GM23338 (cell line): ENCODE measurements around the gene XPC. TPM values are rescaled to one million over a fixed set of nuclear protein-coding genes. Genes with fewer than 3 reads are reported as not detected.

Experiments
- ATAC-seq: fragments of 200-7000 bp; cut with Tn5 transposase; 3 replicates; pipeline ENCODE4 v1.9.1; 2020
- DNase-seq: peaks from one replicate; pipeline ENCODE4 v3.0.0-alpha.2; 2015; ENCODE audit warnings: low spot score
- H2AFZ ChIP-seq: fragments of 200-600 bp; sonication (generic); 2 replicates; pipeline ENCODE4 v1.8.0; 2016; ENCODE audit warnings: antibody characterized with exemption, mild to moderate bottlenecking, moderate library complexity
- H3F3A ChIP-seq: fragments of 200-600 bp; sonication (generic); replicated peaks from 2 replicates; pipeline ENCODE4 v1.8.0; 2017; ENCODE audit warnings: antibody characterized with exemption, mixed run types, low read depth
- H3K27ac ChIP-seq: fragments of 200-600 bp; sonication (generic); 2 replicates; pipeline ENCODE4 v1.6.1; 2016; ENCODE audit warnings: low read depth
- H3K27me3 ChIP-seq: fragments of 200-600 bp; sonication (generic); 2 replicates; pipeline ENCODE4 v1.8.0; 2016; ENCODE audit warnings: mild to moderate bottlenecking, mixed run types, moderate library complexity; ENCODE audit not compliant: insufficient read depth
- H3K36me3 ChIP-seq: fragments of 200-600 bp; sonication (generic); 2 replicates; pipeline ENCODE4 v1.8.0; 2016; ENCODE audit warnings: mild to moderate bottlenecking; ENCODE audit not compliant: insufficient read depth
- H3K4me1 ChIP-seq: fragments of 200-600 bp; sonication (generic); 2 replicates; pipeline ENCODE4 v1.8.0; 2016; ENCODE audit warnings: mild to moderate bottlenecking, moderate library complexity; ENCODE audit not compliant: insufficient read depth
- H3K4me2 ChIP-seq: fragments of 200-600 bp; sonication (generic); 2 replicates; pipeline ENCODE4 v1.7.1; 2017; ENCODE audit warnings: mixed run types
- H3K4me3 ChIP-seq: fragments of 200-600 bp; sonication (generic); 2 replicates; pipeline ENCODE4 v1.6.1; 2016; ENCODE audit warnings: mixed run types
- H3K79me2 ChIP-seq: fragments of 200-600 bp; sonication (generic); replicated peaks from 2 replicates; pipeline ENCODE4 v1.8.0; 2017; ENCODE audit warnings: mild to moderate bottlenecking; ENCODE audit not compliant: insufficient read depth
- H3K9me2 ChIP-seq: fragments of 200-600 bp; sonication (generic); 2 replicates; pipeline ENCODE4 v1.8.0; 2017; ENCODE audit not compliant: insufficient read depth
- H4K20me1 ChIP-seq: fragments of 200-600 bp; sonication (generic); replicated peaks from 2 replicates; pipeline ENCODE4 v1.8.0; 2017; ENCODE audit warnings: mild to moderate bottlenecking; ENCODE audit not compliant: insufficient read depth
- H3K27ac Mint-ChIP-seq: 2 replicates; pipeline ENCODE4 v1.8.0; 2020; ENCODE audit warnings: inconsistent platforms, mild to moderate bottlenecking, moderate library complexity, mixed read lengths
- H3K27me3 Mint-ChIP-seq: 3 replicates; pipeline ENCODE4 v1.8.0; 2022; ENCODE audit warnings: low read depth, mild to moderate bottlenecking, moderate library complexity, mixed read lengths, inconsistent platforms; ENCODE audit not compliant: insufficient read depth, poor library complexity
- H3K36me3 Mint-ChIP-seq: 3 replicates; pipeline ENCODE4 v1.8.0; 2021; ENCODE audit warnings: low read depth, mild to moderate bottlenecking, inconsistent platforms, moderate library complexity, mixed read lengths
- H3K4me1 Mint-ChIP-seq: 3 replicates; pipeline ENCODE4 v1.8.0; 2020; ENCODE audit warnings: mild to moderate bottlenecking, inconsistent platforms, mixed read lengths
- H3K4me3 Mint-ChIP-seq: 3 replicates; pipeline ENCODE4 v1.8.0; 2021; ENCODE audit warnings: moderate library complexity, mild to moderate bottlenecking, inconsistent platforms, mixed read lengths
- H3K9me3 Mint-ChIP-seq: 3 replicates; pipeline ENCODE4 v1.8.0; 2020; ENCODE audit warnings: moderate library complexity, mild to moderate bottlenecking, inconsistent platforms, mixed read lengths
- EZH2 ChIP-seq: fragments of 200-600 bp; sonication (generic); IDR thresholded peaks from one replicate; pipeline ENCODE4 v1.8.0; 2017; ENCODE audit warnings: antibody characterized with exemption, mild to moderate bottlenecking, low read depth; ENCODE audit not compliant: unreplicated experiment
- EZH2phosphoT487 ChIP-seq: fragments of 200-600 bp; sonication (generic); IDR thresholded peaks from one replicate; pipeline ENCODE4 v1.8.1; 2018; ENCODE audit warnings: antibody characterized with exemption; ENCODE audit not compliant: unreplicated experiment
- JUNB ChIP-seq: IDR thresholded peaks from one replicate; pipeline ENCODE4 v1.6.1; 2016; ENCODE audit warnings: antibody characterized with exemption; ENCODE audit not compliant: unreplicated experiment
- POLR2AphosphoS5 ChIP-seq: IDR thresholded peaks from 2 replicates; pipeline ENCODE4 v1.6.1; 2016; ENCODE audit warnings: antibody characterized with exemption, low read depth
- ZNF114 ChIP-seq: fragments of 250-450 bp; sonication (Bioruptor Pico); IDR thresholded peaks from 2 replicates; pipeline ENCODE4 v1.5.0; 2020; ENCODE audit warnings: mild to moderate bottlenecking, moderate library complexity
- polyA plus RNA-seq: library from polyadenylated mRNA; unstranded; fragments of >200 nt; fragmentation: Nextera tagmentation; extraction: Ambion mirVana; gene quantifications from 2 replicates; pipeline ENCODE4 v1.2.1, GENCODE V29; 2016
- total RNA-seq: library from RNA; depleted of rRNA; stranded (reverse); fragments of >200 nt; shearing (Covaris generic); gene quantifications from 2 replicates; pipeline ENCODE4 v1.2.3, GENCODE V29; 2014
- TF ChIP-seq, protein P1 (sequence below): IDR thresholded peaks from one replicate; pipeline ENCODE4 v1.6.1; 2018; ENCODE audit warnings: antibody characterized with exemption; ENCODE audit not compliant: unreplicated experiment
- TF ChIP-seq, protein P2 (sequence below), 2 experiments: fragments of 200-600 bp in 1 of 2; sonication (generic) in 1 of 2; conservative IDR thresholded peaks; 2 replicates each; pipeline versions ENCODE4 v1.5.1 to v1.6.1; 2016 to 2017; ENCODE audit warnings: antibody characterized with exemption in 2 of 2, low read depth in 2 of 2, mild to moderate bottlenecking in 2 of 2, moderate library complexity in 1 of 2

Gene XPC
- total and polyA plus RNA-seq, 2 experiments from 2014 or later: 34.9 to 41.5 TPM

DNA sequence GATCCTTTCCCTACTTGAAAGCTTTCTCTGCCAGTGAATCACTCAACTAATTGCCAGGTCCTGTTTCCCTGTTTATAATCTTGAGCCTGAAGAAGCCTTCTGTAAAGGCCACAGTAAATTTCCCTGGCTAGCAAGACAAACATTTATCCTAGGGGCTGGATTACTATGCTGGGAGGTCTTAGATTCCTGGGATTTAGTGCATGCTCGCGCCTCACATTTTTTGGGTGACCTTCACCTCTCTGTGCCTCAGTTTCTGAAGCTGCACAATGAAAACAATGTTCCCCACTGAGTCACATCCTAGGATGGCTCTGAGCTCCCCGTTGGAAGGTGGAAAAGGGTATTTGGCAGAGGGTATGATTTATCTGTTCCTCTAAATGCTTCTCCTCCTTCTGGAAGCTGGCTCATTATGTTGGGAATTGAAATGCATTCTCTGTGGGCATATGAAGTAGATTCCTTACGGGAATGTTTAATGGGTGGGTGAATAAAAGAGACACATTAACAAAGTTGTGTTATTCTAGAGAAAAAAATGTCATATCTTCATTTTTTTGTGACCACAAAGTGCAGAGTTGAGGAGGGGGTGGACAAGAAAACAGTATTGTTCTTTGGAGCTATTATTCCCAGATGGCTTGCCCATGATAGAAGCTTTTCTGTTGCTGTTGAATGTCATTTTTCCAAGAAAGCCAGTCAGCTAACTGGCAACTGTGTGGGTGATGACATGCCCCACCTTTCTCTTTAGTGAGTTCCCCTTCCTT, 32.6 kb upstream of the XPC start (continued):
- TF ChIP-seq, protein P1, sequence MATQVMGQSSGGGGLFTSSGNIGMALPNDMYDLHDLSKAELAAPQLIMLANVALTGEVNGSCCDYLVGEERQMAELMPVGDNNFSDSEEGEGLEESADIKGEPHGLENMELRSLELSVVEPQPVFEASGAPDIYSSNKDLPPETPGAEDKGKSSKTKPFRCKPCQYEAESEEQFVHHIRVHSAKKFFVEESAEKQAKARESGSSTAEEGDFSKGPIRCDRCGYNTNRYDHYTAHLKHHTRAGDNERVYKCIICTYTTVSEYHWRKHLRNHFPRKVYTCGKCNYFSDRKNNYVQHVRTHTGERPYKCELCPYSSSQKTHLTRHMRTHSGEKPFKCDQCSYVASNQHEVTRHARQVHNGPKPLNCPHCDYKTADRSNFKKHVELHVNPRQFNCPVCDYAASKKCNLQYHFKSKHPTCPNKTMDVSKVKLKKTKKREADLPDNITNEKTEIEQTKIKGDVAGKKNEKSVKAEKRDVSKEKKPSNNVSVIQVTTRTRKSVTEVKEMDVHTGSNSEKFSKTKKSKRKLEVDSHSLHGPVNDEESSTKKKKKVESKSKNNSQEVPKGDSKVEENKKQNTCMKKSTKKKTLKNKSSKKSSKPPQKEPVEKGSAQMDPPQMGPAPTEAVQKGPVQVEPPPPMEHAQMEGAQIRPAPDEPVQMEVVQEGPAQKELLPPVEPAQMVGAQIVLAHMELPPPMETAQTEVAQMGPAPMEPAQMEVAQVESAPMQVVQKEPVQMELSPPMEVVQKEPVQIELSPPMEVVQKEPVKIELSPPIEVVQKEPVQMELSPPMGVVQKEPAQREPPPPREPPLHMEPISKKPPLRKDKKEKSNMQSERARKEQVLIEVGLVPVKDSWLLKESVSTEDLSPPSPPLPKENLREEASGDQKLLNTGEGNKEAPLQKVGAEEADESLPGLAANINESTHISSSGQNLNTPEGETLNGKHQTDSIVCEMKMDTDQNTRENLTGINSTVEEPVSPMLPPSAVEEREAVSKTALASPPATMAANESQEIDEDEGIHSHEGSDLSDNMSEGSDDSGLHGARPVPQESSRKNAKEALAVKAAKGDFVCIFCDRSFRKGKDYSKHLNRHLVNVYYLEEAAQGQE: no peak

DNA sequence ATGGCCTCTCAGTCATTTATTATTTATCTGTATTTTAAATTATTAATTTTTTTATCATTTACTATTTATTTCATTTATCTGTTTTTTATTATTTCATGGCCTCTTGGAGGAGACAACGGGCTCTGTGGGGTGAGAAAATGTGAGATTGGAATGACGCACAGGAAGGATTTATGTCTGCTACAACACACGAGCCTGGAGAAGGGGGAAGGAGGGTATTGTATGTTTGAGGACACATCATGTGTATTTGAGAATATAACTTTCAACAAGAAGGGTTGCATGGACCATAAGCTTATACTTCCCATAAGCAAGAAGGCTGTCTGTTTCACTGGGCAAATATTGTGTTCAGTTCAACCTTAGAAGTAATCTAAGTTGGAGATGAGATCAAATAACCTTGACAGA, 31.9 kb upstream of the XPC start:
- DNase-seq (no peak), ATAC-seq (no peak)
- H3K36me3 ChIP-seq: no peaks in the 10 kb centered on the region
- Mint-ChIP-seq H3K4me1 (peaks cover 3% of the 10 kb centered on the region; the same call in 2 of the 3 replicates), H3K27ac (no peak overlapping the region), H3K36me3 (no peaks in the 10 kb centered on the region), H3K4me3 (no peak overlapping the region), H3K27me3 (no peaks in the 10 kb centered on the region), H3K9me3 (no peaks in the 10 kb centered on the region)
- no peaks in the 10 kb centered on the region for H3K9me2 ChIP-seq
- no peak overlapping the region for H3K4me3 ChIP-seq
- no peak overlapping the region for H3K27ac ChIP-seq
- no peaks in the 10 kb centered on the region for H3K79me2 ChIP-seq
- H3K4me1 ChIP-seq: no peaks in the 10 kb centered on the region; the same call in 1 of the 2 replicates
- H3F3A ChIP-seq: no peaks in the 10 kb centered on the region
- no peaks in the 10 kb centered on the region for H3K27me3 ChIP-seq
- H3K4me2 ChIP-seq: no peak overlapping the region
- H4K20me1 ChIP-seq: no peaks in the 10 kb centered on the region
- TF ChIP-seq JUNB (no peak), ZNF114 (CRISPR knock-in tag) (no peak)
- TF ChIP-seq, protein P2, sequence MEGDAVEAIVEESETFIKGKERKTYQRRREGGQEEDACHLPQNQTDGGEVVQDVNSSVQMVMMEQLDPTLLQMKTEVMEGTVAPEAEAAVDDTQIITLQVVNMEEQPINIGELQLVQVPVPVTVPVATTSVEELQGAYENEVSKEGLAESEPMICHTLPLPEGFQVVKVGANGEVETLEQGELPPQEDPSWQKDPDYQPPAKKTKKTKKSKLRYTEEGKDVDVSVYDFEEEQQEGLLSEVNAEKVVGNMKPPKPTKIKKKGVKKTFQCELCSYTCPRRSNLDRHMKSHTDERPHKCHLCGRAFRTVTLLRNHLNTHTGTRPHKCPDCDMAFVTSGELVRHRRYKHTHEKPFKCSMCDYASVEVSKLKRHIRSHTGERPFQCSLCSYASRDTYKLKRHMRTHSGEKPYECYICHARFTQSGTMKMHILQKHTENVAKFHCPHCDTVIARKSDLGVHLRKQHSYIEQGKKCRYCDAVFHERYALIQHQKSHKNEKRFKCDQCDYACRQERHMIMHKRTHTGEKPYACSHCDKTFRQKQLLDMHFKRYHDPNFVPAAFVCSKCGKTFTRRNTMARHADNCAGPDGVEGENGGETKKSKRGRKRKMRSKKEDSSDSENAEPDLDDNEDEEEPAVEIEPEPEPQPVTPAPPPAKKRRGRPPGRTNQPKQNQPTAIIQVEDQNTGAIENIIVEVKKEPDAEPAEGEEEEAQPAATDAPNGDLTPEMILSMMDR (conservative IDR thresholded peaks at IDR 0.05; ENCODE audit: low read depth in 2 of 2): no peak
- H2AFZ ChIP-seq: no peak overlapping the region

DNA sequence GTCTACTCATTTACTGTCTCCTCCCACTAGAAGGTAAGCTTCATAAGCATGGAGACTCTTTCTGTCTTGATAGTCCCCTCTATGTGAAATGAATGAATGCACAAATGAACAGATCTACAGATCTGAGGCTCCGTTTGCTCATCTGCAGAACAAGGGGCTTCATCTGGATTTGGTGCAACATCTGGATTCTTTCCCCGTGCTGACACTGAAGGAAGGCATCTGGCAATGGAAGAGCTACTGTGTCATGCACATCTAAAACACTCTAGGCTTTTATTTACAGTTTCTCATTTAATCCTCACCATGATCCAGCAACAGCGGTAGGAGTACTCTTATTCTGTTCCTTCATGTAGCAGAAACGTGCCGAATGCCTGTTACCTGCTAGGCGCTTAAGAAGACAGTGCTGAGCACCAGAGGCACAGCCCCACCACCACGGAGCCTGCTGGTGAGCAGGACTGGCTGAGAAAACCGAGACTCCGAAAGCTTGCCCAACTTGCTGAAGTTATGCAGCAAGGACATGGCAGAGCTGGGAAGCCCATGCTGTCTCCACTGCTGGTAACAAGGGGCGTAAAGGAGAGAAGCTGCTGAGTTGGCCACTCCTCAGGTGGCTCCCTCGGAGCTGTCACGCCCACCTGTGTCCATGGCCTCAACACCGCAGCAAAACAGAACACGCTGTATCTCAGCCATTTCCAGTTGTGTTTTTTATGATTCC, 31.3 kb upstream of the XPC start:
- Histone ChIP-seq H3K79me2 (no peaks in the 10 kb centered on the region), H3K4me3 (no peak overlapping the region), H3K27ac (no peak overlapping the region), H3K9me2 (no peaks in the 10 kb centered on the region), H2AFZ (no peak overlapping the region), H3K36me3 (no peaks in the 10 kb centered on the region), H3F3A (no peaks in the 10 kb centered on the region), H3K4me1 (no peaks in the 10 kb centered on the region; the same call in 1 of the 2 replicates), H3K27me3 (no peaks in the 10 kb centered on the region), H3K4me2 (no peak overlapping the region), H4K20me1 (no peaks in the 10 kb centered on the region)
- DNase-seq (no peak), ATAC-seq (peak; percentile 53)
- Mint-ChIP-seq H3K4me3 (no peak overlapping the region), H3K36me3 (no peaks in the 10 kb centered on the region), H3K4me1 (peaks cover 3% of the 10 kb centered on the region; the same call in 1 of the 3 replicates), H3K27ac (no peak overlapping the region), H3K27me3 (no peaks in the 10 kb centered on the region), H3K9me3 (no peaks in the 10 kb centered on the region)
- no peak for TF ChIP-seq JUNB
- TF ChIP-seq ZNF114 (CRISPR knock-in tag): no peak
- TF ChIP-seq, protein P1: no peak
- no peak for TF ChIP-seq POLR2AphosphoS5
- no peak for TF ChIP-seq EZH2
- TF ChIP-seq EZH2phosphoT487: no peak
- TF ChIP-seq, protein P2 (conservative IDR thresholded peaks at IDR 0.05; ENCODE audit: low read depth in 2 of 2): no peak
